Activated CD8-positive, alpha-beta memory T cell treated with anti-CD3 and anti-CD28 coated beads for 24 hours (primary cell): ENCODE measurements around the gene CCDC30.

ENCODE experiments used
- DNase-seq: peaks from one replicate; pipeline ENCODE4 v3.0.0-alpha.2; 2020

The CCDC30 gene

GRCh38 chr1:42462828-42463763 lies at the start of gene CCDC30:
Gene CCDC30, plus strand, starts transcription at chr1:42463286. Its CDS starts 17,266 bp downstream, at chr1:42480552.
- DNase-seq: peak; percentile 92

GRCh38 chr1:42414551-42415496 lies 48.3 kb upstream of the CCDC30 start:
- no peak for DNase-seq

GRCh38 chr1:42417166-42417565 lies 45.9 kb upstream of the CCDC30 start:
- no peak for DNase-seq

GRCh38 chr1:42418516-42418915 lies 44.6 kb upstream of the CCDC30 start:
- DNase-seq: no peak

GRCh38 chr1:42419126-42419821 lies 43.8 kb upstream of the CCDC30 start:
- no peak for DNase-seq

GRCh38 chr1:42420121-42420520 lies 43.0 kb upstream of the CCDC30 start:
- no peak for DNase-seq

- DNase-seq: no peak
These were observed 42.0 kb upstream of the CCDC30 start for GRCh38 chr1:42420911-42421585.

GRCh38 chr1:42422737-42423136 lies 40.3 kb upstream of the CCDC30 start:
- no peak for DNase-seq

- DNase-seq: no peak
These were observed 39.4 kb upstream of the CCDC30 start for GRCh38 chr1:42423681-42424080.

GRCh38 chr1:42424201-42424600 lies 38.9 kb upstream of the CCDC30 start:
- DNase-seq: no peak

GRCh38 chr1:42427240-42427639 lies 35.8 kb upstream of the CCDC30 start:
- no peak for DNase-seq

GRCh38 chr1:42429603-42430002 lies 33.5 kb upstream of the CCDC30 start:
- no peak for DNase-seq

GRCh38 chr1:42430286-42431135 lies 32.6 kb upstream of the CCDC30 start:
- no peak for DNase-seq

- no peak for DNase-seq
These were observed 31.6 kb upstream of the CCDC30 start for GRCh38 chr1:42431514-42431913.

GRCh38 chr1:42432714-42433113 lies 30.4 kb upstream of the CCDC30 start:
- DNase-seq: no peak

GRCh38 chr1:42433369-42433768 lies 29.7 kb upstream of the CCDC30 start:
- DNase-seq: no peak

- no peak for DNase-seq
These were observed 28.7 kb upstream of the CCDC30 start for GRCh38 chr1:42434340-42434739.

GRCh38 chr1:42439940-42440339 lies 23.1 kb upstream of the CCDC30 start:
- DNase-seq: no peak

- no peak for DNase-seq
These were observed 20.4 kb upstream of the CCDC30 start for GRCh38 chr1:42442662-42443061.

GRCh38 chr1:42449256-42449655 lies 13.8 kb upstream of the CCDC30 start:
- DNase-seq: no peak

- no peak for DNase-seq
These were observed 13.0 kb upstream of the CCDC30 start for GRCh38 chr1:42450061-42450460.
